Measurements from ENCODE around the gene PGAM2.

DNA sequence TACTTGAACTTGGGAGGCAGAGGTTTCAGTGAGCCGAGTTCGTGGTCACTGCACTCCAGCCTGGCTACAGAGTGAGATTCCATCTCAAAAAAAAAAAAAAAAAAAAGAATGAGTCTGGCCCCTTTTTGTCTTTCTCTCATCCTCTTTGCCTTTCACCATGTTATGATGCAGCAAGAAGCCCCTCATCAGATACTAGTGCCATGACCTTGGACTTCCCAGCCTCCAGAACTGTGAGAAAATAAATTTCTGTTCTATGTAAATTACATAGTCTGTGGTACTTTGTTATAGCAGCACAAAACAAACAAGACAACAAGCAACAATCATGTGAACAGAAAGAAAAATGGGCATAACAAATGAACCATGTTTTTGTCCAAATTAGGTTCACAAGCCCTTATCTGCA is 23.1 kb downstream of the PGAM2 start:
- TF ChIP-seq, protein P1, sequence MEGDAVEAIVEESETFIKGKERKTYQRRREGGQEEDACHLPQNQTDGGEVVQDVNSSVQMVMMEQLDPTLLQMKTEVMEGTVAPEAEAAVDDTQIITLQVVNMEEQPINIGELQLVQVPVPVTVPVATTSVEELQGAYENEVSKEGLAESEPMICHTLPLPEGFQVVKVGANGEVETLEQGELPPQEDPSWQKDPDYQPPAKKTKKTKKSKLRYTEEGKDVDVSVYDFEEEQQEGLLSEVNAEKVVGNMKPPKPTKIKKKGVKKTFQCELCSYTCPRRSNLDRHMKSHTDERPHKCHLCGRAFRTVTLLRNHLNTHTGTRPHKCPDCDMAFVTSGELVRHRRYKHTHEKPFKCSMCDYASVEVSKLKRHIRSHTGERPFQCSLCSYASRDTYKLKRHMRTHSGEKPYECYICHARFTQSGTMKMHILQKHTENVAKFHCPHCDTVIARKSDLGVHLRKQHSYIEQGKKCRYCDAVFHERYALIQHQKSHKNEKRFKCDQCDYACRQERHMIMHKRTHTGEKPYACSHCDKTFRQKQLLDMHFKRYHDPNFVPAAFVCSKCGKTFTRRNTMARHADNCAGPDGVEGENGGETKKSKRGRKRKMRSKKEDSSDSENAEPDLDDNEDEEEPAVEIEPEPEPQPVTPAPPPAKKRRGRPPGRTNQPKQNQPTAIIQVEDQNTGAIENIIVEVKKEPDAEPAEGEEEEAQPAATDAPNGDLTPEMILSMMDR (conservative IDR thresholded peaks at IDR 0.05; ENCODE audit: low read depth in 2 of 2), result no peak
- no peak for TF ChIP-seq EZH2 (IDR thresholded peaks at IDR 0.05; ENCODE audit: low read depth, unreplicated experiment)
- no peak for TF ChIP-seq EZH2phosphoT487 (IDR thresholded peaks at IDR 0.05; ENCODE audit: unreplicated experiment)
- TF ChIP-seq POLR2AphosphoS5 (IDR thresholded peaks at IDR 0.05; ENCODE audit: low read depth), result no peak
- TF ChIP-seq, protein P2, sequence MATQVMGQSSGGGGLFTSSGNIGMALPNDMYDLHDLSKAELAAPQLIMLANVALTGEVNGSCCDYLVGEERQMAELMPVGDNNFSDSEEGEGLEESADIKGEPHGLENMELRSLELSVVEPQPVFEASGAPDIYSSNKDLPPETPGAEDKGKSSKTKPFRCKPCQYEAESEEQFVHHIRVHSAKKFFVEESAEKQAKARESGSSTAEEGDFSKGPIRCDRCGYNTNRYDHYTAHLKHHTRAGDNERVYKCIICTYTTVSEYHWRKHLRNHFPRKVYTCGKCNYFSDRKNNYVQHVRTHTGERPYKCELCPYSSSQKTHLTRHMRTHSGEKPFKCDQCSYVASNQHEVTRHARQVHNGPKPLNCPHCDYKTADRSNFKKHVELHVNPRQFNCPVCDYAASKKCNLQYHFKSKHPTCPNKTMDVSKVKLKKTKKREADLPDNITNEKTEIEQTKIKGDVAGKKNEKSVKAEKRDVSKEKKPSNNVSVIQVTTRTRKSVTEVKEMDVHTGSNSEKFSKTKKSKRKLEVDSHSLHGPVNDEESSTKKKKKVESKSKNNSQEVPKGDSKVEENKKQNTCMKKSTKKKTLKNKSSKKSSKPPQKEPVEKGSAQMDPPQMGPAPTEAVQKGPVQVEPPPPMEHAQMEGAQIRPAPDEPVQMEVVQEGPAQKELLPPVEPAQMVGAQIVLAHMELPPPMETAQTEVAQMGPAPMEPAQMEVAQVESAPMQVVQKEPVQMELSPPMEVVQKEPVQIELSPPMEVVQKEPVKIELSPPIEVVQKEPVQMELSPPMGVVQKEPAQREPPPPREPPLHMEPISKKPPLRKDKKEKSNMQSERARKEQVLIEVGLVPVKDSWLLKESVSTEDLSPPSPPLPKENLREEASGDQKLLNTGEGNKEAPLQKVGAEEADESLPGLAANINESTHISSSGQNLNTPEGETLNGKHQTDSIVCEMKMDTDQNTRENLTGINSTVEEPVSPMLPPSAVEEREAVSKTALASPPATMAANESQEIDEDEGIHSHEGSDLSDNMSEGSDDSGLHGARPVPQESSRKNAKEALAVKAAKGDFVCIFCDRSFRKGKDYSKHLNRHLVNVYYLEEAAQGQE (IDR thresholded peaks at IDR 0.05; ENCODE audit: unreplicated experiment), result no peak
- TF ChIP-seq JUNB (IDR thresholded peaks at IDR 0.05; ENCODE audit: unreplicated experiment), result no peak
- TF ChIP-seq CREB1 (CRISPR knock-in tag; IDR thresholded peaks at IDR 0.05; ENCODE audit: low read depth), result no peak
- TF ChIP-seq ZNF114 (CRISPR knock-in tag; IDR thresholded peaks at IDR 0.05), result no peak
- no peak for TF ChIP-seq ZNF331 (CRISPR knock-in tag; IDR thresholded peaks at IDR 0.05; ENCODE audit: low read depth)
- no peak for TF ChIP-seq STAT1 (IDR thresholded peaks at IDR 0.05; ENCODE audit: unreplicated experiment)
